Endothelial cell of umbilical vein (primary cell): ENCODE results near the gene ABHD4.

Experiments used
- EZH2 ChIP-seq: IDR thresholded peaks from 2 replicates; pipeline ENCODE4 v1.6.1; 2012; ENCODE audit warnings: borderline replicate concordance, low read depth, mild to moderate bottlenecking, moderate library complexity, low read length, inconsistent platforms; ENCODE audit not compliant: severe bottlenecking
- GATA2 ChIP-seq: IDR thresholded peaks from 2 replicates; pipeline ENCODE4 v1.7.0; 2011; ENCODE audit warnings: low read depth, mild to moderate bottlenecking, moderate library complexity, mixed read lengths, low read length; ENCODE audit not compliant: insufficient read length, insufficient read depth
- POLR2A ChIP-seq: IDR thresholded peaks from 2 replicates; pipeline ENCODE4 v1.6.1; 2012; ENCODE audit warnings: low read depth, mild to moderate bottlenecking, control low read depth, low read length
- TF ChIP-seq, protein P1 (sequence below), 2 donors: IDR thresholded peaks; 1 replicate in 1 of 2; 2 replicates in 1 of 2; pipeline ENCODE4 v1.5.1; 2011; ENCODE audit warnings: low read length in 2 of 2, mild to moderate bottlenecking in 2 of 2, moderate library complexity in 2 of 2, control low read depth in 1 of 2, inconsistent platforms in 1 of 2, low read depth in 1 of 2; ENCODE audit not compliant: insufficient read depth in 1 of 2; ENCODE audit errors: extremely low read depth in 1 of 2

GRCh38 chr14:22629361-22629760 lies 31.3 kb downstream of the ABHD4 start:
- TF ChIP-seq, protein P1, sequence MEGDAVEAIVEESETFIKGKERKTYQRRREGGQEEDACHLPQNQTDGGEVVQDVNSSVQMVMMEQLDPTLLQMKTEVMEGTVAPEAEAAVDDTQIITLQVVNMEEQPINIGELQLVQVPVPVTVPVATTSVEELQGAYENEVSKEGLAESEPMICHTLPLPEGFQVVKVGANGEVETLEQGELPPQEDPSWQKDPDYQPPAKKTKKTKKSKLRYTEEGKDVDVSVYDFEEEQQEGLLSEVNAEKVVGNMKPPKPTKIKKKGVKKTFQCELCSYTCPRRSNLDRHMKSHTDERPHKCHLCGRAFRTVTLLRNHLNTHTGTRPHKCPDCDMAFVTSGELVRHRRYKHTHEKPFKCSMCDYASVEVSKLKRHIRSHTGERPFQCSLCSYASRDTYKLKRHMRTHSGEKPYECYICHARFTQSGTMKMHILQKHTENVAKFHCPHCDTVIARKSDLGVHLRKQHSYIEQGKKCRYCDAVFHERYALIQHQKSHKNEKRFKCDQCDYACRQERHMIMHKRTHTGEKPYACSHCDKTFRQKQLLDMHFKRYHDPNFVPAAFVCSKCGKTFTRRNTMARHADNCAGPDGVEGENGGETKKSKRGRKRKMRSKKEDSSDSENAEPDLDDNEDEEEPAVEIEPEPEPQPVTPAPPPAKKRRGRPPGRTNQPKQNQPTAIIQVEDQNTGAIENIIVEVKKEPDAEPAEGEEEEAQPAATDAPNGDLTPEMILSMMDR (IDR thresholded peaks at IDR 0.05; ENCODE audit: extremely low read depth in 1 of 2, insufficient read depth in 1 of 2, low read depth in 1 of 2, low read length in 2 of 2): no peak
- TF ChIP-seq GATA2: no peak
- no peak for TF ChIP-seq EZH2
- no peak for TF ChIP-seq POLR2A
